K562 (cell line): ENCODE measurements around the gene SYNE1. TPM values are rescaled to one million over a fixed set of nuclear protein-coding genes. Genes with fewer than 3 reads are reported as not detected.

ENCODE experiments used
- ATAC-seq: fragments of 200-7000 bp; cut with Tn5 transposase; 3 replicates; pipeline ENCODE4 v1.9.1; 2020; ENCODE audit warnings: moderate library complexity
- BruUV-seq: library from RNA; stranded (reverse); fragments of 400-500 nt; replicated peaks from 2 replicates; lab custom pipeline; 2021; lab: Mats Ljungman, UMichigan
- CTCF ChIA-PET: fragments of 300-600 bp; formaldehyde crosslinking; extraction: SDS; loops from one replicate; lab custom pipeline; 2021; ENCODE audit warnings: low intra/inter-chr PET ratio; lab: Yijun Ruan, JAX
- POLR2A ChIA-PET: fragments of 300-600, 350-650 bp; sonication (Branson Sonifier 250); formaldehyde crosslinking; extraction: SDS; loops from one replicate; lab custom pipeline; 2021; ENCODE audit warnings: antibody characterized with exemption, inconsistent platforms; lab: Yijun Ruan, JAX
- DNase-seq, 4 experiments: peaks; one replicate each; pipeline versions ENCODE4 v3.0.0 to v3.0.0-alpha.2; 2011 to 2018; ENCODE audit warnings: low spot score in 3 of 4, mixed read lengths in 3 of 4; ENCODE audit errors: extremely low read depth in 1 of 4
- FAIRE-seq: peaks from 2 replicates; lab custom pipeline; 2011; peaks lifted over from hg19 to GRCh38; lab: Jason Lieb, UNC
- H2AFZ ChIP-seq: 2 replicates; pipeline ENCODE4 v1.6.0; 2011; ENCODE audit warnings: low read depth, low read length, control low read depth, inconsistent platforms
- H3K27ac ChIP-seq: fragments of 200-600 bp; 3 replicates; pipeline ENCODE4 v1.8.0; 2011; ENCODE audit warnings: low read depth, mild to moderate bottlenecking, control low read depth, inconsistent platforms, low read length, moderate library complexity, mixed read lengths; ENCODE audit errors: extremely low read depth
- H3K27me3 ChIP-seq, 2 experiments: fragments of 300-600 bp in 1 of 2; 2 replicates in 1 of 2; 3 replicates in 1 of 2; pipeline versions ENCODE4 v1.6.0 to v1.8.0; 2011; ENCODE audit warnings: inconsistent platforms in 2 of 2, low read length in 2 of 2, mild to moderate bottlenecking in 1 of 2, mixed read lengths in 1 of 2, moderate library complexity in 1 of 2; ENCODE audit not compliant: control insufficient read depth in 2 of 2, insufficient read depth in 2 of 2
- H3K36me3 ChIP-seq: fragments of 300-600 bp; 3 replicates; pipeline ENCODE4 v1.8.0; 2011; ENCODE audit warnings: mild to moderate bottlenecking, low read length, inconsistent platforms; ENCODE audit not compliant: control insufficient read depth, insufficient read depth
- H3K4me1 ChIP-seq, 2 experiments: fragments of 200-600 bp in 1 of 2; replicated peaks in 1 of 2; 2 replicates in 1 of 2; 3 replicates in 1 of 2; pipeline versions ENCODE4 v1.5.1 to v1.8.0; 2011; ENCODE audit warnings: inconsistent platforms in 2 of 2, low read length in 2 of 2, mild to moderate bottlenecking in 1 of 2, mixed read lengths in 1 of 2, moderate library complexity in 1 of 2; ENCODE audit not compliant: control insufficient read depth in 2 of 2, insufficient read depth in 2 of 2
- H3K4me2 ChIP-seq: 2 replicates; pipeline ENCODE4 v1.6.1; 2011; ENCODE audit warnings: low read length, control low read depth, inconsistent platforms, mixed read lengths; ENCODE audit not compliant: insufficient read depth
- H3K4me3 ChIP-seq: fragments of 200-600 bp; sonication (generic), shearing (Covaris generic); 2 replicates; pipeline ENCODE4 v1.5.1; 2016; ENCODE audit warnings: control low read depth, inconsistent platforms
- H3K79me2 ChIP-seq: fragments of 200-600 bp; 3 replicates; pipeline ENCODE4 v1.8.0; 2011; ENCODE audit warnings: low read length, inconsistent platforms; ENCODE audit not compliant: control insufficient read depth, insufficient read depth
- H3K9ac ChIP-seq, 2 experiments: 2 replicates each; pipeline versions ENCODE4 v1.6.0 to v1.6.1; 2011; ENCODE audit warnings: low read depth in 2 of 2, low read length in 2 of 2, control low read depth in 1 of 2, inconsistent platforms in 1 of 2, mild to moderate bottlenecking in 1 of 2, mixed read lengths in 1 of 2; ENCODE audit not compliant: insufficient read depth in 1 of 2
- H3K9me1 ChIP-seq: one replicate; pipeline ENCODE4 v1.6.0; 2011; ENCODE audit warnings: inconsistent platforms, mild to moderate bottlenecking, low read length, moderate library complexity; ENCODE audit not compliant: control insufficient read depth, insufficient read depth
- H3K9me3 ChIP-seq: replicated peaks from 2 replicates; pipeline ENCODE4 v1.5.1; 2011; ENCODE audit warnings: low read depth, low read length, inconsistent platforms; ENCODE audit not compliant: control insufficient read depth, insufficient read depth
- H4K20me1 ChIP-seq: replicated peaks from 2 replicates; pipeline ENCODE4 v1.6.1; 2011; ENCODE audit warnings: low read length, inconsistent platforms, mixed read lengths; ENCODE audit not compliant: control insufficient read depth, insufficient read depth
- ELF4 ChIP-seq: fragments of 450-650 bp; formaldehyde crosslinking; IDR thresholded peaks from 2 replicates; pipeline ENCODE4 v1.4.0; 2022; ENCODE audit warnings: missing genetic modification characterization
- HNRNPK ChIP-seq: fragments of 200-400 bp; formaldehyde crosslinking; IDR thresholded peaks from one replicate; pipeline ENCODE4 v1.6.1; 2018; ENCODE audit warnings: mild to moderate bottlenecking, low read depth, low read length; ENCODE audit not compliant: poor library complexity, severe bottlenecking
- KDM4B ChIP-seq, 2 experiments: fragments of 450-650 bp in 1 of 2; sonication (generic) in 1 of 2; IDR thresholded peaks; 2 replicates each; pipeline ENCODE4 v1.6.1; 2016 to 2017; ENCODE audit warnings: borderline replicate concordance in 2 of 2, antibody characterized with exemption in 1 of 2, low read depth in 1 of 2, mild to moderate bottlenecking in 1 of 2
- RBM39 ChIP-seq: fragments of 200-400 bp; formaldehyde crosslinking; optimal IDR thresholded peaks from 2 replicates; pipeline ENCODE3; 2018; ENCODE audit warnings: low read depth, low read length
- WGBS: fragments of 100-300 bp; shearing (Covaris generic); methylation state at CpG from one replicate; pipeline ENCODE4 v1.1.6; 2016; ENCODE audit warnings: low coverage, mixed read lengths; ENCODE audit not compliant: insufficient coverage; ENCODE audit errors: missing lambda C conversion rate; 5-methylcytosine and 5-hydroxymethylcytosine counted together
- in situ Hi-C: fragments of 300-500 bp; cut with MboI; formaldehyde crosslinking; loops from 4 replicates; pipeline ENCODE4 v1.15.0; 2018; ENCODE audit warnings: inconsistent platforms, mixed read lengths
- intact Hi-C: fragments of 100-400 bp; cut with micrococcal nuclease; formaldehyde crosslinking; loops from 2 replicates; pipeline ENCODE4 v1.14.2; 2022
- polyA plus RNA-seq, 8 experiments: library from polyadenylated mRNA; depleted of rRNA in 4 of 8; stranded (reverse) in 5 of 8; unstranded in 3 of 8; fragments of >200 nt; fragmentation: Nextera tagmentation in 2 of 8; fragmentation: Illumina TruSeq in 1 of 8; extraction: Ambion mirVana in 2 of 8; extraction: Trizol in 1 of 8; gene quantifications; 2 replicates each; pipeline versions ENCODE4 v1.2.1 to v1.2.3, GENCODE V29; 2011 to 2014; ENCODE audit warnings: inconsistent platforms in 1 of 8, missing spikeins in 1 of 8
- total RNA-seq, 7 experiments: library from RNA; depleted of rRNA in 6 of 7; stranded (reverse); fragments of >200 nt in 6 of 7; fragmentation: Illumina TruSeq in 2 of 7; extraction: Trizol in 2 of 7; gene quantifications; 2 replicates each; pipeline versions ENCODE4 v1.2.1 to v1.2.3, GENCODE V29; 2011 to 2021; ENCODE audit warnings: low replicate concordance in 1 of 7
- TF ChIP-seq, protein P1 (sequence below), 2 experiments: fragments of 450-650 bp; IDR thresholded peaks; 2 replicates each; pipeline ENCODE4 v1.6.1; 2016
- TF ChIP-seq, protein P2 (sequence below): IDR thresholded peaks from 2 replicates; pipeline ENCODE4 v1.6.1; 2011; ENCODE audit warnings: borderline replicate concordance, low read depth, mild to moderate bottlenecking, moderate library complexity, low read length; ENCODE audit not compliant: insufficient read depth, poor library complexity, severe bottlenecking
- TF ChIP-seq, protein P3 (sequence below): fragments of 450-650 bp; IDR thresholded peaks from 2 replicates; pipeline ENCODE4 v1.6.1; 2016; ENCODE audit warnings: low read depth, mild to moderate bottlenecking, moderate library complexity

Gene SYNE1
- total and polyA plus RNA-seq, 9 of the 15 experiments (the other 6 are each of a cell fraction or from before 2014, with no cell fraction given) = under 0.01 to 0.42 (median 0.08) TPM; not detected in 1

DNA sequence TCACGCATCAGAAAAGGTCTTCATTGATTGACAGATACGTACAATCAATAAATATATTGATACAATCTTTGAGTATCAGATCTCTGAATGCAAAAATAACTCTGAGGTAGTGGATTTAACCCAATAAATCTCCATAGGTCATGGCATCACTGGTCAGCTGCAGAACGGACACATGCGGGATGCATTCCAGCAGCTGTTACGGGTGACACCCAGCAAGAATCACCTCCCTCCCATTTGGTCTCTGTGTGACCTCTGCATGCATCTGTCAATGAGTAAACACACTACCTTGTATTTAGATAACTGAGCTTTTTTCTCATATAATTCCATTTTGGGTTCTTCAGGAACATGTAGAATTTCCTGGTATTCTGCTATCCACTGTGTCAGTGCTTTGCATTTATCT, 285.4 kb downstream of the SYNE1 start:
- in situ Hi-C loops (no loop called here), intact Hi-C loops (no loop called here)
- CTCF ChIA-PET = no interaction called here
- FAIRE-seq (no peak), ATAC-seq (no peak), DNase-seq (no peak)
- POLR2A ChIA-PET = no interaction called here
- H3K9me1 ChIP-seq = no peaks in the 10 kb centered on the region
- H3K4me2 ChIP-seq = no peak overlapping the region
- H4K20me1 ChIP-seq = no peaks in the 10 kb centered on the region
- TF ChIP-seq, protein P1, sequence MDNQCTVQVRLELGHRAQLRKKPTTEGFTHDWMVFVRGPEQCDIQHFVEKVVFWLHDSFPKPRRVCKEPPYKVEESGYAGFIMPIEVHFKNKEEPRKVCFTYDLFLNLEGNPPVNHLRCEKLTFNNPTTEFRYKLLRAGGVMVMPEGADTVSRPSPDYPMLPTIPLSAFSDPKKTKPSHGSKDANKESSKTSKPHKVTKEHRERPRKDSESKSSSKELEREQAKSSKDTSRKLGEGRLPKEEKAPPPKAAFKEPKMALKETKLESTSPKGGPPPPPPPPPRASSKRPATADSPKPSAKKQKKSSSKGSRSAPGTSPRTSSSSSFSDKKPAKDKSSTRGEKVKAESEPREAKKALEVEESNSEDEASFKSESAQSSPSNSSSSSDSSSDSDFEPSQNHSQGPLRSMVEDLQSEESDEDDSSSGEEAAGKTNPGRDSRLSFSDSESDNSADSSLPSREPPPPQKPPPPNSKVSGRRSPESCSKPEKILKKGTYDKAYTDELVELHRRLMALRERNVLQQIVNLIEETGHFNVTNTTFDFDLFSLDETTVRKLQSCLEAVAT (IDR thresholded peaks at IDR 0.05) = no peak
- no peak for TF ChIP-seq KDM4B (IDR thresholded peaks at IDR 0.05; ENCODE audit: borderline replicate concordance in 2 of 2, low read depth in 1 of 2)
- no peak for TF ChIP-seq RBM39
- TF ChIP-seq ELF4 (CRISPR knock-in tag) = no peak
- TF ChIP-seq HNRNPK = no peak
- TF ChIP-seq, protein P2, sequence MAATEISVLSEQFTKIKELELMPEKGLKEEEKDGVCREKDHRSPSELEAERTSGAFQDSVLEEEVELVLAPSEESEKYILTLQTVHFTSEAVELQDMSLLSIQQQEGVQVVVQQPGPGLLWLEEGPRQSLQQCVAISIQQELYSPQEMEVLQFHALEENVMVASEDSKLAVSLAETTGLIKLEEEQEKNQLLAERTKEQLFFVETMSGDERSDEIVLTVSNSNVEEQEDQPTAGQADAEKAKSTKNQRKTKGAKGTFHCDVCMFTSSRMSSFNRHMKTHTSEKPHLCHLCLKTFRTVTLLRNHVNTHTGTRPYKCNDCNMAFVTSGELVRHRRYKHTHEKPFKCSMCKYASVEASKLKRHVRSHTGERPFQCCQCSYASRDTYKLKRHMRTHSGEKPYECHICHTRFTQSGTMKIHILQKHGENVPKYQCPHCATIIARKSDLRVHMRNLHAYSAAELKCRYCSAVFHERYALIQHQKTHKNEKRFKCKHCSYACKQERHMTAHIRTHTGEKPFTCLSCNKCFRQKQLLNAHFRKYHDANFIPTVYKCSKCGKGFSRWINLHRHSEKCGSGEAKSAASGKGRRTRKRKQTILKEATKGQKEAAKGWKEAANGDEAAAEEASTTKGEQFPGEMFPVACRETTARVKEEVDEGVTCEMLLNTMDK = no peak
- TF ChIP-seq, protein P3, sequence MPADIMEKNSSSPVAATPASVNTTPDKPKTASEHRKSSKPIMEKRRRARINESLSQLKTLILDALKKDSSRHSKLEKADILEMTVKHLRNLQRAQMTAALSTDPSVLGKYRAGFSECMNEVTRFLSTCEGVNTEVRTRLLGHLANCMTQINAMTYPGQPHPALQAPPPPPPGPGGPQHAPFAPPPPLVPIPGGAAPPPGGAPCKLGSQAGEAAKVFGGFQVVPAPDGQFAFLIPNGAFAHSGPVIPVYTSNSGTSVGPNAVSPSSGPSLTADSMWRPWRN = no peak
- no peaks in the 10 kb centered on the region for H3K9me3 ChIP-seq
- H2AFZ ChIP-seq = no peak overlapping the region
- H3K4me3 ChIP-seq = no peak overlapping the region
- no TSS peak for BruUV-seq
- no peak overlapping the region for H3K9ac ChIP-seq
- 0% methylated on average over 5 of the region's 5 CpGs for WGBS
- no peak overlapping the region for H3K27ac ChIP-seq
- no peaks in the 10 kb centered on the region for H3K79me2 ChIP-seq
- no peaks in the 10 kb centered on the region for H3K4me1 ChIP-seq
- H3K36me3 ChIP-seq = no peaks in the 10 kb centered on the region
- H3K27me3 ChIP-seq = no peaks in the 10 kb centered on the region
